PC-3 (cell line): ENCODE measurements around the gene CBX2.

ENCODE experiments used
- CTCF ChIP-seq: fragments of 300-600 bp; sonication (generic); conservative IDR thresholded peaks from 2 replicates; pipeline ENCODE4 v1.5.1; 2017; ENCODE audit warnings: antibody characterized with exemption, low read depth, mild to moderate bottlenecking, low read length
- EZH2 ChIP-seq: fragments of 300-600 bp; sonication (generic); IDR thresholded peaks from one replicate; pipeline ENCODE4 v1.6.1; 2017; ENCODE audit warnings: antibody characterized with exemption, mild to moderate bottlenecking, low read length; ENCODE audit not compliant: unreplicated experiment
- EZH2phosphoT487 ChIP-seq: fragments of 300-600 bp; sonication (generic); IDR thresholded peaks from 2 replicates; pipeline ENCODE4 v1.6.1; 2018; ENCODE audit warnings: mild to moderate bottlenecking, antibody characterized with exemption, low read length, borderline replicate concordance

DNA sequence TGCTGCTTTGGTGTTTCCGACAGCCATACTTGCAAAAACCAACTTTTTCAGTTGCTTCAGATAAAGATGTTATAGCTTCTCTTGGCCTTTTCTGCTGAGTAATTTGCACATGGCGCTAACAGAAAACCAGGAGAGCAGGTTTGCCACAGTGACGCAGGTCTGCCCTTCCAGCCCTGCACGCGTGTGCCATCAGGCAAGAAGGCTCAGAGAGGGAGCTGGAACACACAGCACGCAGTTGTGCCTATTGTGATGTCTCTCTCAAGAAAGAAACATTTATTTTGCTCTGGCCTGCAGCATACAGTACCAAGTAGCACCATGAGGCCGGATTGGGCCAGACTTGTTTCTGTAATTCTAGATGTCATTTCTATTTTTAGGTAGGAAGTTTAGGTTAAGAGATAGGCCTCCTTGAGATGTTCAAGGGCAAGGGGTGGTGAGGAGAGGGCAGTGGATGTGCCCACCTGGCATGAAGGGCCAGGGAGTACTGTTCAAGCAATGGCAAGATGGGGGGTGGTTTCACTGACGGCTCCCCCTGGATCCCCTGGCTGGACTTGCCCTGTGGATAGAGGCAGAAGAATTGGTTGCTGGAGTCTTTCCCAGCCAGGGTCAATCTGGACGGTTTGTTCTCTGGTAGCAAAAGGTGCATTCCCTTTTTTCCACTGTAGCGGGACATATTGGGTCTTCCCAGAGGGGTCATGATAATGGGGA is 1.9 kb downstream of the CBX2 start:
- TF ChIP-seq CTCF (no peak), EZH2 (no peak), EZH2phosphoT487 (no peak)
